GM12891 (cell line): ENCODE results near the gene BNC2.

ENCODE experiments used
- DNase-seq: peaks from one replicate; pipeline ENCODE4 v3.0.0; 2011; ENCODE audit warnings: low spot score; ENCODE audit not compliant: insufficient read length
- FAIRE-seq: peaks from 2 replicates; lab custom pipeline; 2011; peaks lifted over from hg19 to GRCh38; lab: Jason Lieb, UNC
- PAX5 ChIP-seq: IDR thresholded peaks from 2 replicates; pipeline ENCODE4 v1.6.1; 2011; ENCODE audit warnings: low read length, moderate library complexity, mild to moderate bottlenecking; ENCODE audit not compliant: insufficient read depth, severe bottlenecking
- POLR2A ChIP-seq: IDR thresholded peaks from 2 replicates; pipeline ENCODE4 v1.6.1; 2011; ENCODE audit warnings: low read depth, low read length, control low read depth
- POLR2AphosphoS5 ChIP-seq: IDR thresholded peaks from 2 replicates; pipeline ENCODE4 v1.6.1; 2011; ENCODE audit warnings: low read depth, low read length, control low read depth
- POU2F2 ChIP-seq: IDR thresholded peaks from 2 replicates; pipeline ENCODE4 v1.6.1; 2011; ENCODE audit warnings: low read depth, mild to moderate bottlenecking, control low read depth, low read length, moderate library complexity
- SPI1 ChIP-seq: IDR thresholded peaks from 2 replicates; pipeline ENCODE4 v1.6.1; 2011; ENCODE audit warnings: low read depth, low read length, control low read depth
- TAF1 ChIP-seq: IDR thresholded peaks from 2 replicates; pipeline ENCODE4 v1.6.1; 2011; ENCODE audit warnings: low read depth, low read length, control low read depth

The BNC2 gene

DNA sequence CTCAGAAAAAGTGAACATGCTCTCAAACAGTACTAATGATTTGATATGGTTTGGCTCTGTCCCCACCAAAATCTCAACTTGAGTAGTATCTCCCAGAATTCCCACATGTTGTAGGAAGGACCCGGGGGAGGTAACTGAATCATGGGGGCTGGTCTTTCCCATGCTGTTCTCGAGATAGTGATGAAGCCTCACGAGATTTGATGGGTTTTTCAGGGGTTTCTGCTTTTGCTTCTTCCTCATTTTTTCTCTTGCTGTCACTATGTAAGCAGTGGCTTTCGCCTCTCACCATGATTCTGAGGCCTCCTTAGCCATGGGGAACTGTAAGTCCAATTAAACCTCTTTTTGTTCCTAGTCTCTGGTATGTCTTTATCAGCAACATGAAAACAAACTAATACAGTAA lies 401.3 kb downstream of the BNC2 start:
- no peak for FAIRE-seq
- TF ChIP-seq POU2F2, result no peak
- TF ChIP-seq POLR2AphosphoS5, result no peak
- no peak for TF ChIP-seq TAF1
- no peak for DNase-seq

DNA sequence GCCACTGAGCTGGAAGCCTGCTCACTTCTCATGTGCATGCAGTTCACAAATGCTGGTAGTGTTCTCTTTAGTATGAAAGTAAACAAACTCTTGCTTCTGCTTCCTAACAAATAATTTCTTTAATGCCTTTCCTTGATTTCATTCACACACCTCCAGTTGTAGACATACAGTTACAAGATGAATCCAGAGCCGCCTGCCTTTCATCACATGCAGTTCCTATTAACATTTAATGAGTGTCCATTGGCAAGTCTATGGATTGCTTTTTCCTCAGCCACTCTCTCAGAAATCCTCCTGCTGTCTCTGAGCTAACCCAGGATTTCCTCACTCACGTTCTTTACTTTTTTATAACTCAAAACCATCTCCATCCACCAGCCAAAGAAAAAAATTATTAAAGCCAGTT lies 408.6 kb downstream of the BNC2 start:
- no peak for FAIRE-seq
- no peak for DNase-seq
- TF ChIP-seq POU2F2 (no peak), POLR2A (no peak), PAX5 (no peak), TAF1 (no peak), SPI1 (no peak), POLR2AphosphoS5 (no peak)

DNA sequence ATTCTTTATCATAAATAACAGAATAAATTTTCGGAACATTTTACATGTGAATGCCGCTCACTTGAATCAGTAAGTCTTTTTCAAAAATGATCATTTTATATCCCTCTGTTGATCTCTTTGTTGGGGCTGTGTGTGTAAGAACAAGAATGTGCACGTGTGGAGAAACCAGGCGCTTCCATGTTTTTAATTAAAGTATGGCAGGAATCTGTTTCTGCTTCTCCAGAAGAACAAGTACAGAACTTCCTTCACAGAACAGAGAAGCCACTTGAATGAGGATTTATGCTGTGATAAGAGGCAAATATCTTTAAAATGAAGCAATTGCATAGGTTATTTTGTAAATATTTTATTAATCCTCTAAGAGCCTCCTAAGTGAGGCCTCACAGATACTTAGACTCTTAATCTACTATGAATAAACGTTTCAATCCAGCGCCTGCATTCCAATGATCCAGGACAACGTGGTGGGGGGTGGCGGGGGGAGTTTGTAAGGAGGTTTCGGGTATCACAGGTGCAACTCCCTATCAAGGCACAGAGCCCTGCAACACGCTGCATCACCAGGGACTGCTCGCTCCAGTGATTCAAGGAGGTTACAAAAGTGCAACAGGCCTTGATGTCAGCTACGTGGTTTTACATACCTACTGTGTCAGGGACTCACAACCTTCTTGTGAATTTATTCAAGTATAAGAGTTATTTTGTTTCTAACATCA lies 409.2 kb downstream of the BNC2 start:
- no peak for DNase-seq
- FAIRE-seq, result peak; percentile 61

GRCh38 chr9:16460696-16461095 lies 409.8 kb downstream of the BNC2 start:
- FAIRE-seq (no peak), DNase-seq (no peak)
- TF ChIP-seq POLR2AphosphoS5 (no peak), POU2F2 (no peak), TAF1 (no peak), SPI1 (no peak), PAX5 (no peak), POLR2A (no peak)

More for the DNA sequence above, 409.2 kb downstream of the BNC2 start:
- TF ChIP-seq POLR2AphosphoS5 (no peak), PAX5 (peak; percentile 42)

DNA sequence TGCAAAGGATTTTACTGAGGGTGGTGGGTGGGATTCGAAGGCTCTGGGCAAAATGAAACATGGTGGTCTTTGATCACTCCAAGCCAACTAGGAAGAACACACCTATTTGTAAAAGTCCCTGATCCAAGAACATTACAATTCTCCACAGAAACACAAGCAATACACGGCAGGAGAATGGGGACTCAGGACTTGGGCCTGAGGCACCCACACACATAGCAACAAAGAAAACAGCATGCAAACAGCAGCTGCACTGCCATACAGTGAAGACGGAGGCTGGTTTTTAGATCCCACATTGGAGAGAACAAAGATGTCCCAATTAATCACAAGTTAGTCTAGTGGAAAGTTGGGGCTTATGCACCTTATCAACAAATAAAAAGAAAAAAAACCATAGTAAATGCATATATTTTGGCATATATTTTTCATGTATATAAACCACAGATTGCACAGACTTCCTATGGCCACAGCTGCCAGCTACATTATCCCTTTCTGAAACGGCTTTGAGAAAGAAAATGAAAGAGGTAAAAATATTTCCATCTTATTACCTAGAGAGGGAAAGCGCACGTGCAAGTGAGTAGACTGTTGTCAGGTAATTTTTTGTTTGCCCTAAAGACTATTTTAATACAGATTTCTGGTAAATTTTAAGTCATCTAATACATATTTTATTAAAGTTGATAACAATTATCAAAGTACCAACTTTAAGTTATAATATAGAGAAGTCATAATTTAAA lies 410.9 kb downstream of the BNC2 start:
- TF ChIP-seq POU2F2, result no peak
- TF ChIP-seq POLR2A, result no peak
- no peak for TF ChIP-seq TAF1
- TF ChIP-seq PAX5, result no peak
- no peak for TF ChIP-seq POLR2AphosphoS5
- TF ChIP-seq SPI1, result no peak
- DNase-seq, result no peak
- FAIRE-seq, result no peak

GRCh38 chr9:16458696-16459420 lies 411.6 kb downstream of the BNC2 start:
- TF ChIP-seq POLR2AphosphoS5 (no peak), PAX5 (no peak), SPI1 (no peak), POLR2A (no peak; the same call in 1 of the 2 replicates), POU2F2 (no peak), TAF1 (no peak)
- DNase-seq, result no peak
- FAIRE-seq, result peak; percentile 51

- TF ChIP-seq POLR2A, result no peak
- no peak for TF ChIP-seq POLR2AphosphoS5
- no peak for TF ChIP-seq TAF1
- DNase-seq (no peak), FAIRE-seq (no peak)
Measured at GRCh38 chr9:16455842-16456241, 414.6 kb downstream of the BNC2 start.

- FAIRE-seq (no peak), DNase-seq (no peak)
- no peak for TF ChIP-seq TAF1
- TF ChIP-seq SPI1, result no peak
- TF ChIP-seq POLR2A, result no peak
- no peak for TF ChIP-seq POU2F2
- no peak for TF ChIP-seq PAX5
- TF ChIP-seq POLR2AphosphoS5, result no peak
Measured at GRCh38 chr9:16453390-16453789, 417.1 kb downstream of the BNC2 start.

DNA sequence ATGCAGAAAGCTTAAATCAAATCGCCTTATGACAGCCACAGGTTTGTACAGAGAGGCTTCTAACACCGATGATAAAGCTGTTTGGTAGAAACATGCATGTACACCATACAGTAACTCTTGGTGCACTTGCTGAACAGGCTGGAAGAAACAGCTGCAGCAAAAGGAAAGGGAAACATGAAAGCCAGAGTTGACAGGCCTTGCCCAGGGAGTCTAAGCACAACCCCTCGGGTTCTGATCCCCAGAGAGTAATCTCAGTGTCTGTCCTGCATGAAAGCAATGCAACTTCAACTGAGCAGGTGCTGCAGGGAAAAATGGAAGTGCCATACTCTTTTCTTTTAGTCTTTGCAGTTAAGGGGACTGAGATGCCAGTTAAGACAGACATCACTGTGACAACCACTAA lies 419.9 kb downstream of the BNC2 start:
- DNase-seq (no peak), FAIRE-seq (no peak)
- TF ChIP-seq POU2F2 (no peak), SPI1 (no peak), TAF1 (no peak), POLR2A (no peak), PAX5 (no peak), POLR2AphosphoS5 (no peak)
